Measurements from ENCODE around the gene ZFAND5.

The ZFAND5 gene

DNA sequence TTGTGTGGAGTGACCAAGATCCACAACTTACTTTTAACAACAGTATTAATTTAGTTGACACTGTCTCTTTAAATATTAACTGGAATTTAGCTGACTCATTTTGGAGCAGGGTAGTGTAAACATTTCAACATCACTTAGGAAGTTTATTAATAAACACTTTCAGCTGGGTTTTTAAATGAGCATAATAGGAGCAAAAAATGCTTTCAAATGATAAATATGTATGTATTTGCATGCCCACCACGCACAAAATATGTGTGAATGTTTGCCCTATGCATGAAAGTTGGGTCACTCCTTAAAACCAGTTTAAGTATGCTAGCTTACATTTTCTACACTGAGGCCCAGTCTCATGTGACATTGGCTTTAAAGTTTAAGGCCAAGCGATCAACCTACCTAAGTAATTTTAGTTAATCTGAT, 2.9 kb downstream of the ZFAND5 start:
- TF ChIP-seq, protein P1, sequence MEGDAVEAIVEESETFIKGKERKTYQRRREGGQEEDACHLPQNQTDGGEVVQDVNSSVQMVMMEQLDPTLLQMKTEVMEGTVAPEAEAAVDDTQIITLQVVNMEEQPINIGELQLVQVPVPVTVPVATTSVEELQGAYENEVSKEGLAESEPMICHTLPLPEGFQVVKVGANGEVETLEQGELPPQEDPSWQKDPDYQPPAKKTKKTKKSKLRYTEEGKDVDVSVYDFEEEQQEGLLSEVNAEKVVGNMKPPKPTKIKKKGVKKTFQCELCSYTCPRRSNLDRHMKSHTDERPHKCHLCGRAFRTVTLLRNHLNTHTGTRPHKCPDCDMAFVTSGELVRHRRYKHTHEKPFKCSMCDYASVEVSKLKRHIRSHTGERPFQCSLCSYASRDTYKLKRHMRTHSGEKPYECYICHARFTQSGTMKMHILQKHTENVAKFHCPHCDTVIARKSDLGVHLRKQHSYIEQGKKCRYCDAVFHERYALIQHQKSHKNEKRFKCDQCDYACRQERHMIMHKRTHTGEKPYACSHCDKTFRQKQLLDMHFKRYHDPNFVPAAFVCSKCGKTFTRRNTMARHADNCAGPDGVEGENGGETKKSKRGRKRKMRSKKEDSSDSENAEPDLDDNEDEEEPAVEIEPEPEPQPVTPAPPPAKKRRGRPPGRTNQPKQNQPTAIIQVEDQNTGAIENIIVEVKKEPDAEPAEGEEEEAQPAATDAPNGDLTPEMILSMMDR (IDR thresholded peaks at IDR 0.05): no peak

DNA sequence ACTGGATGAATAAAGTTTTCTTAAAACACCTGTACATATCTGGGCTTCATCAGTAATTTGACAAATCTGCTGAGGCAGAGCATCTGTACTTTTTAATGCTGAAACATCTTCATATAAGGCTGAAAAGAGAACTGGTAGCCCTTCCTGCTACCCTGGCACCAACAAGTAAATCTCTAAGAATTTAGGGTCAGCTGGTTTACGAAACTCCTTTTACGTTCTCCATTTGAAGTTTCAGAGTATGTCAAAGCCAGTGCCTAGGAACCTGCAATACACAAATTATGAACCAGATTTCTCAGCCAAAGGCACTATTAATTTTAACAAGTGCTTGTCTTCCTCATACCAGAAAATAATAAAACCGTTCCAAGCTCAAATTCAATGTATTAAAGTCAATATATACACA, 3.8 kb downstream of the ZFAND5 start:
- TF ChIP-seq, protein P1 (IDR thresholded peaks at IDR 0.05): no peak

DNA sequence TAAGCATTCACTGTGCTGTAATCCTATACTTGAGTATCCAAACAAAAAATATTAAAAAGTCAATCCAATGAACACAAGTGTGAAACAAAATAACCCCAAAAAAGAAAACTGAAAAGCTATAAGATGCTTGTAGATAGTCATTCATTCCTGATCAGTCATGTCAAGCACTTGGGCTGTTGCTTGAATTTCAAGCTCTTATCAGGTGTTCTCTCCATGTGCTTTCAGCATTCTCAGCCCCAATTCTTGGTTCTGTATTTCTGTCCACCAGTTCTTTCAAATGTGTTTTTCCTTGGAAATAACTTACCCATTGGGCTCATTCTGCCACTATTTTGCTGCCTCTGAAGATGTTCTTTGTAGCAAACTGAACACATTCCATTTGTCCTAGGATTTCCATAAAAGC, 4.7 kb downstream of the ZFAND5 start:
- TF ChIP-seq, protein P1 (IDR thresholded peaks at IDR 0.05): no peak

DNA sequence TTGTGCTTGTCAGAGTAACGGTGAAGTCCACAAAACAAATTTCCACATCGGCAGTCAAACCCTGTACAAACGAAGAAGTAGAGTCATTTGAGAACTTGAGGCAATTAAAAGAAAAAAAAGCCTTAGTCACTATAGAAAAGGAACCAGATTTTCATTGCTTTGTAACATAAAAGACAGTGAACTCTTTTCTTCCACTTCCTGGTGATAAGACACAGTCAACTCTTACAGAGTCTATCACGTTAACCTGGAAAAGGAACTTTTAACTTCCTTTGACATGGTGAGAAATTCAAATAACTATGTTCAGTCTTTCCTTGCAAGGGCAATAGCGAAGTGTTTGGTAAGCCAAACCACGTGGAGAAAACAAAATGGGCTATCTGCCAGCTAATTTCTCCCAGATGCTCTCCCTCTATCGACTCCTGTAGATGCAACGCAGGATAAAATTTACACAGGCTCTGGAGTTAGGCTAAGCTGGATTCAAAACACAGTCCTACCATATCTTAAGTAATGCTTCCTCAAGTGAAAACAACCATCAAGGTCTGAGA, 8.9 kb downstream of the ZFAND5 start:
- TF ChIP-seq, protein P1 (IDR thresholded peaks at IDR 0.05): no peak

DNA sequence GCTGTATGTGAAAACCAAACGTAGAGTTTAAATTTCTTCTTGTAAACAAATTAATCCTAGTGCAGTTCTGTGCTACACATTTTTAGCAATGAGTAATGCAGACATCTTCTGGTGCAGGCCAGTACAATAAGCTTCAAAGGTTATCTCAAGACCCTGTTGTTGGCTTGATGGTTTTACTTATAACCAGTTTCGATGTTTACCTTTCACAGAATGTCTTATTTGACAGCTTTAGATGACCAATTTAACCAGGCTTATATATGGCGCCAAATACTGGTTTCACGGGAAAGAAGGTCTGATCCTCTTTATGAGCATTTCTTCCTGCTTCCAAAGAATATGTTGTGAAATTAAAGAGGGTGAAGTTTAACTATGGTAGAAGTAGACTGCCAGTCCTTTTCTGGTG, 9.9 kb downstream of the ZFAND5 start:
- TF ChIP-seq, protein P1 (IDR thresholded peaks at IDR 0.05): no peak

DNA sequence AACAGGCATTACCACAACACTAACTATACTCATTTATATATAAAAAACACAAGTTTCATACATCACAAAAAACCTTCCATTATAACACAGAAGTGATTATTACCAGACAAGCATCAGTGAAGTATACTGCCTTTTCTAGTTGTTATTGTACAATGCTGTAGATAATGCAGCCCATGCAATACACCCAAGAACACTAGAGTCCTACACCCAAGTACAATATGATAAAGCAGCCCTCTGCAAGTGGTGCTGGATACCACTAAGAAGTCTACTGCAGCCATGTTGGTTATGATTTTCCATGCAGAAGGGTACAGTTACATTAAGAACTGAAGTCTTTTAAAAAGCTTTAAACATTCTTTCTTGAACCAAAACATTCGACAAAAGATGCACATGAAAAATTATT, 10.3 kb downstream of the ZFAND5 start:
- TF ChIP-seq, protein P1 (IDR thresholded peaks at IDR 0.05): no peak

DNA sequence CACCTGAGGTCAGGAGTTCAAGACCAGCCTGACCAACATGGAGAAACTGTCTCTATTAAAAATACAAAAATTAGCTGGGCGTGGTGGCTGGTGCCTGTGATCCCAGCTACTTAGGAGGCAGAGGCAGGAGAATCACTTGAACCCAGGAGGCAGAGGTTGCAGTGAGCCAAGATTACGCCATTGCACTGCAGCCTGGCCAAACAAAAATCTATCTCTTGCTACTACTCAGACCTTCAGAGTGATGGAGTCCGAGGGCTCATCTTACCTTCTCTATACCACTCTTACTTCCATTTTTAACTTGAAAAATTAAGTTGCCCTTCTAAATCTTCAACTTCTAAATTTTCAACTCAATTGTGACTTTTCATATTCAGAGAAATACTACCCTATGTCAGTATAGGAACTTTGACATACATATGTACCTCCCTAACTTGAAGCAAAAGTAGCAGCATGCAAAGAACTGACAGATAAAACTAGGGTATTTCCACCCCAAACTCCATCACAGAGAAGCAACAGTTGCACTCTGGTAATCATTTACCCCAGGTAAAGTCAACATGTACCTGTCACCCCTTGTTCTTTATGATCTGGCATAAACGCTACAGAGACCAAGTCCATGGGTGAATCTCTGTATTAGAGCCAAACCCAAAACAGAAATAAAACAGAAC, 11.4 kb downstream of the ZFAND5 start:
- TF ChIP-seq, protein P1 (IDR thresholded peaks at IDR 0.05): no peak

All from LNCAP (cell line).